ENCODE measurements around the gene RSBN1L. TPM values are rescaled to one million over a fixed set of nuclear protein-coding genes. Genes with fewer than 3 reads are reported as not detected.
A peak's percentile ranks its signal among the peaks of the same experiment; 100 is the strongest.

The RSBN1L gene
- total and polyA plus RNA-seq, 2 of the 8 experiments (the other 6 are each of a cell fraction or from before 2014, with no cell fraction given) = 4.1 to 22.1 TPM

DNA sequence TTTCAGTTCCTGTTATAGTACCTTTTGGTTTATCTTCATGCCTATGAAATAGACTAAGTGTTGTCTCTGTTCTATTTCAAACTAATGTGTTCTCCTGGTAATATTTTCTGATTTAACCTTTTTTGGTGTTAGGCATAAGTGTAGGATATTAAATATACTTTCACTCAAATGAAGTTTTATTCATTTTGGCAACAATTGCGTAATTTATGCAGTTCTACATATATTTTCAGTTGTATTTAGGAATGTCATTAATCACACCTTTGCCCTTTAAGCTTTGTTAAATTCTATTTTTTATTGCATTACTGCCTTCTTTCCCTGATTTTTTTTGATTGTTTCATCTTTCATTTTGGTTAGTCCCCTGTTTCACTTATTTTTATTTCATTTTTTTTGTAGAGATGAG, 47.3 kb downstream of the RSBN1L start:
- no peak overlapping the region for H2BK20ac ChIP-seq (ENCODE audit: low read length)
- H3K79me1 ChIP-seq (ENCODE audit: low read depth, low read length) = no peaks in the 10 kb centered on the region; the same call in 1 of the 2 replicates
- no peak overlapping the region for H3K23ac ChIP-seq (ENCODE audit: insufficient read length)
- H3K18ac ChIP-seq (ENCODE audit: extremely low read depth, low read length) = no peak overlapping the region
- no peak overlapping the region for H2AK5ac ChIP-seq (ENCODE audit: low read depth, low read length)
- no peaks in the 10 kb centered on the region for H3K27me3 ChIP-seq (replicated peaks in 1 of 4; ENCODE audit: control insufficient read depth in 3 of 4, extremely low read depth in 1 of 4, insufficient read depth in 3 of 4, low read length in 3 of 4)
- H4K5ac ChIP-seq (ENCODE audit: insufficient read length, low read depth, low read length) = no peak overlapping the region
- H2AFZ ChIP-seq (ENCODE audit: low read length) = no peak overlapping the region
- no peak overlapping the region for H2BK12ac ChIP-seq (ENCODE audit: low read depth, low read length)
- FAIRE-seq (no peak), DNase-seq (ENCODE audit: low read depth in 1 of 2, low spot score in 2 of 2) (no peak)
- H4K20me1 ChIP-seq (replicated peaks in 1 of 2; ENCODE audit: control insufficient read depth in 1 of 2, insufficient read depth in 2 of 2, low read length in 2 of 2) = no peaks in the 10 kb centered on the region
- H3K36me3 ChIP-seq (ENCODE audit: control insufficient read depth in 2 of 4, insufficient read depth in 4 of 4, low read length in 3 of 4) = peaks cover 0 to 2% (median 0%) of the 10 kb centered on the region in 4 experiments; a peak in 1 of 8 replicates
- no peak overlapping the region for H4K91ac ChIP-seq (replicated peaks; ENCODE audit: insufficient read length, low read length)
- no peak overlapping the region for H3K27ac ChIP-seq (ENCODE audit: low read depth, low read length)
- POLR2A ChIA-PET (ENCODE audit: partially characterized antibody) = no interaction called here
- 90% methylated on average over 1 of the region's 1 CpG; no CpG with 5 or more reads in 1 of the 2 experiments for WGBS, 2 experiments (ENCODE audit: extremely low coverage in 1 of 2, insufficient coverage in 1 of 2, insufficient read length in 1 of 2, insufficient replicate concordance in 2 of 2, low coverage in 1 of 2, low lambda C conversion rate in 2 of 2, missing lambda C conversion rate in 1 of 2)
- no peak overlapping the region for H2BK15ac ChIP-seq (ENCODE audit: low read length)
- H3K23me2 ChIP-seq (ENCODE audit: low read depth, low read length) = no peaks in the 10 kb centered on the region
- H3K9ac ChIP-seq (replicated peaks in 1 of 4; ENCODE audit: extremely low read depth in 1 of 4, low read depth in 3 of 4, low read length in 3 of 4) = no peak overlapping the region
- H4K8ac ChIP-seq (ENCODE audit: extremely low read depth, insufficient read depth, low read length) = no peak overlapping the region
- H3K4me2 ChIP-seq (ENCODE audit: insufficient read depth in 1 of 2, low read depth in 2 of 2, low read length in 2 of 2) = no peak overlapping the region
- H3K56ac ChIP-seq (replicated peaks; ENCODE audit: insufficient read length, low read depth, low read length) = no peak overlapping the region
- H3K4ac ChIP-seq (replicated peaks; ENCODE audit: insufficient read length, low read depth, low read length) = no peak overlapping the region
- no peak overlapping the region for H2BK120ac ChIP-seq (replicated peaks; ENCODE audit: low read depth, low read length)
- peaks cover 0 to 5% of the 10 kb centered on the region in 2 experiments; a peak in 1 of 4 replicates for H3K79me2 ChIP-seq (ENCODE audit: control insufficient read depth in 1 of 2, insufficient read depth in 2 of 2, low read length in 2 of 2)
- no peaks in the 10 kb centered on the region for H3K9me3 ChIP-seq (ENCODE audit: insufficient read depth in 2 of 2, low read depth in 1 of 2, low read length in 1 of 2)
- CTCF ChIA-PET (ENCODE audit: partially characterized antibody) = interaction anchor here (0.9 kb wide), 1 partner anchor 10 kb away, joined by 4 read pairs; no protein-coding TSS in a partner anchor
- H2BK5ac ChIP-seq (ENCODE audit: low read depth, low read length) = 0 out of 2 replicates have a peak overlapping the region, but pooled peaks have one; percentile 24
- H3K4me3 ChIP-seq (ENCODE audit: extremely low read depth in 1 of 4, insufficient read depth in 2 of 4, low read depth in 3 of 4, low read length in 4 of 4) = no peak overlapping the region
- no peaks in the 10 kb centered on the region for H3K4me1 ChIP-seq (replicated peaks in 1 of 4; ENCODE audit: control insufficient read depth in 3 of 4, insufficient read depth in 4 of 4, low read length in 3 of 4)
- no peak overlapping the region for H3K14ac ChIP-seq (ENCODE audit: insufficient read length)
- no peak for TF ChIP-seq CHD2 (IDR thresholded peaks at IDR 0.05; ENCODE audit: low read length)
- TF ChIP-seq TBP (IDR thresholded peaks at IDR 0.05; ENCODE audit: low read depth, low read length) = no peak
- no peak for TF ChIP-seq CEBPB (IDR thresholded peaks at IDR 0.05; ENCODE audit: low read depth, low read length)
- TF ChIP-seq CHD1 (IDR thresholded peaks at IDR 0.05; ENCODE audit: low read depth, low read length) = no peak
- no peak for TF ChIP-seq BACH1 (IDR thresholded peaks at IDR 0.05; ENCODE audit: low read length)
- TF ChIP-seq NRF1 (IDR thresholded peaks at IDR 0.05; ENCODE audit: low read depth, low read length) = no peak
- TF ChIP-seq CTBP2 (IDR thresholded peaks at IDR 0.05; ENCODE audit: borderline replicate concordance, insufficient read depth, insufficient read length, low read length) = no peak
- TF ChIP-seq MAX (IDR thresholded peaks at IDR 0.05) = no peak
- TF ChIP-seq TAF1 (IDR thresholded peaks at IDR 0.05; ENCODE audit: low read depth, low read length) = no peak
- TF ChIP-seq ASH2L (IDR thresholded peaks at IDR 0.05; ENCODE audit: low read length) = no peak
- TF ChIP-seq SIN3A (conservative IDR thresholded peaks at IDR 0.05 in 1 of 2, IDR thresholded peaks at IDR 0.05 in 1 of 2; ENCODE audit: low read depth in 1 of 2, low read length in 2 of 2) = no peak

All from H1 (cell line).